GM21360 (cell line): ENCODE data around the gene KLC1.

Source experiments
- ATAC-seq: cut with Tn5 transposase; IDR thresholded peaks from one replicate; pipeline ENCODE4 v1.9.1; 2021; ENCODE audit warnings: mild to moderate bottlenecking, moderate library complexity; ENCODE audit not compliant: unreplicated experiment

KLC1 gene

GRCh38 chr14:103688906-103689902 lies 60.2 kb downstream of the KLC1 start:
- no peak for ATAC-seq

GRCh38 chr14:103690332-103690731 lies 61.3 kb downstream of the KLC1 start:
- ATAC-seq = no peak

- ATAC-seq = peak; percentile 66
These were observed 62.6 kb downstream of the KLC1 start for GRCh38 chr14:103691655-103692054.

GRCh38 chr14:103692159-103692558 lies 63.1 kb downstream of the KLC1 start:
- peak; percentile 10 for ATAC-seq

GRCh38 chr14:103692871-103693270 lies 63.9 kb downstream of the KLC1 start:
- ATAC-seq = no peak

- ATAC-seq = no peak
These were observed 64.5 kb downstream of the KLC1 start for GRCh38 chr14:103693515-103693914.

GRCh38 chr14:103694572-103695026 lies 65.6 kb downstream of the KLC1 start:
- ATAC-seq = no peak

- no peak for ATAC-seq
These were observed 66.5 kb downstream of the KLC1 start for GRCh38 chr14:103695296-103696069.

GRCh38 chr14:103696070-103696402 lies 67.0 kb downstream of the KLC1 start:
- no peak for ATAC-seq

GRCh38 chr14:103696466-103697071 lies 67.6 kb downstream of the KLC1 start:
- ATAC-seq = no peak

GRCh38 chr14:103697206-103697602 lies 68.2 kb downstream of the KLC1 start:
- ATAC-seq = no peak

GRCh38 chr14:103697603-103698379 lies 68.8 kb downstream of the KLC1 start:
- no peak for ATAC-seq

- no peak for ATAC-seq
These were observed 69.6 kb downstream of the KLC1 start for GRCh38 chr14:103698380-103699260.

- no peak for ATAC-seq
These were observed 70.2 kb downstream of the KLC1 start for GRCh38 chr14:103699261-103699661.

GRCh38 chr14:103699901-103700752 lies 71.1 kb downstream of the KLC1 start:
- no peak for ATAC-seq

GRCh38 chr14:103700753-103701490 lies 71.9 kb downstream of the KLC1 start:
- ATAC-seq = no peak

- ATAC-seq = no peak
These were observed 73.1 kb downstream of the KLC1 start for GRCh38 chr14:103702095-103702494.
